Activated CD4-positive, alpha-beta T cell treated with anti-CD3 and anti-CD28 coated beads, Interleukin-2, amount 50 U/mL, for 24 hours (primary cell): ENCODE results near the gene CA12.

Experiments
- DNase-seq, 2 donors: peaks; one replicate each; pipeline ENCODE4 v3.0.0-alpha.2; 2020; ENCODE audit warnings: low read depth in 1 of 2, low spot score in 1 of 2

The CA12 gene

GRCh38 chr15:63379492-63380150, 2.0 kb downstream of the CA12 start:
- no peak for DNase-seq

GRCh38 chr15:63378946-63379345, 2.7 kb downstream of the CA12 start:
- DNase-seq, result no peak

- DNase-seq, result no peak
Measured at GRCh38 chr15:63374686-63375520, 6.7 kb downstream of the CA12 start.

- no peak for DNase-seq
Measured at GRCh38 chr15:63373866-63374548, 7.6 kb downstream of the CA12 start.

- no peak for DNase-seq
Measured at GRCh38 chr15:63373330-63373729, 8.3 kb downstream of the CA12 start.

GRCh38 chr15:63372753-63373152, 8.9 kb downstream of the CA12 start:
- DNase-seq, result no peak

- peak in 1 of 2 donors; percentile 18 for DNase-seq
Measured at GRCh38 chr15:63372018-63372705, 9.5 kb downstream of the CA12 start.

GRCh38 chr15:63371297-63371918, 10.2 kb downstream of the CA12 start:
- no peak for DNase-seq

GRCh38 chr15:63370764-63371163, 10.9 kb downstream of the CA12 start:
- DNase-seq, result no peak

GRCh38 chr15:63369781-63370180, 11.9 kb downstream of the CA12 start:
- DNase-seq, result no peak

GRCh38 chr15:63369296-63369695, 12.3 kb downstream of the CA12 start:
- no peak for DNase-seq

GRCh38 chr15:63368503-63368902, 13.1 kb downstream of the CA12 start:
- DNase-seq, result no peak

GRCh38 chr15:63367900-63368299, 13.7 kb downstream of the CA12 start:
- no peak for DNase-seq

- DNase-seq, result no peak
Measured at GRCh38 chr15:63367390-63367789, 14.3 kb downstream of the CA12 start.

- DNase-seq, result no peak
Measured at GRCh38 chr15:63366451-63366850, 15.2 kb downstream of the CA12 start.

- no peak for DNase-seq
Measured at GRCh38 chr15:63365273-63365680, 16.4 kb downstream of the CA12 start.

- no peak for DNase-seq
Measured at GRCh38 chr15:63364399-63365272, 17.0 kb downstream of the CA12 start.

GRCh38 chr15:63363292-63363691, 18.4 kb downstream of the CA12 start:
- no peak for DNase-seq

- DNase-seq, result no peak
Measured at GRCh38 chr15:63362885-63363284, 18.8 kb downstream of the CA12 start.

- DNase-seq, result no peak
Measured at GRCh38 chr15:63362196-63362595, 19.4 kb downstream of the CA12 start.
